Lower leg skin (tissue), 3 donors: ENCODE measurements around the gene TBK1.

Source experiments
- CTCF ChIP-seq, 3 donors: fragments of 450-650 bp; IDR thresholded peaks; one replicate each; pipeline ENCODE4 v1.5.1; 2016; ENCODE audit warnings: antibody characterized with exemption in 3 of 3, mild to moderate bottlenecking in 3 of 3, moderate library complexity in 2 of 3
- POLR2A ChIP-seq, 2 donors: fragments of 450-650 bp; IDR thresholded peaks; one replicate each; pipeline ENCODE4 v1.6.1; 2016 to 2017; ENCODE audit warnings: antibody characterized with exemption in 2 of 2, mild to moderate bottlenecking in 1 of 2, moderate library complexity in 1 of 2

GRCh38 chr12:64534672-64535199 is 82.8 kb downstream of the TBK1 start:
- TF ChIP-seq CTCF (IDR thresholded peaks at IDR 0.05) (no peak), POLR2A (IDR thresholded peaks at IDR 0.05) (no peak)
